LNCAP (cell line): ENCODE data around the gene NUMB.

Experiments
- CTCF ChIP-seq: fragments of 450-650 bp; IDR thresholded peaks from 2 replicates; pipeline ENCODE4 v1.5.1; 2017; ENCODE audit warnings: mild to moderate bottlenecking

Gene NUMB

GRCh38 chr14:73276836-73277235 is 181.5 kb downstream of the NUMB start:
- no peak for TF ChIP-seq CTCF

GRCh38 chr14:73273799-73274198 is 184.5 kb downstream of the NUMB start:
- no peak for TF ChIP-seq CTCF

- no peak for TF ChIP-seq CTCF
Measured at GRCh38 chr14:73272393-73272792, 186.0 kb downstream of the NUMB start.

- no peak for TF ChIP-seq CTCF
Measured at GRCh38 chr14:73269729-73270531, 188.4 kb downstream of the NUMB start.

GRCh38 chr14:73267474-73267873 is 190.9 kb downstream of the NUMB start:
- TF ChIP-seq CTCF, result no peak

GRCh38 chr14:73266317-73266716 is 192.0 kb downstream of the NUMB start:
- TF ChIP-seq CTCF, result no peak

- no peak for TF ChIP-seq CTCF
Measured at GRCh38 chr14:73265721-73266046, 192.7 kb downstream of the NUMB start.
